GM21360 (cell line): ENCODE data around the gene MEGF6.

Source experiments
- ATAC-seq: cut with Tn5 transposase; IDR thresholded peaks from one replicate; pipeline ENCODE4 v1.9.1; 2021; ENCODE audit warnings: mild to moderate bottlenecking, moderate library complexity; ENCODE audit not compliant: unreplicated experiment

Gene MEGF6

GRCh38 chr1:3453203-3453761 is 158.0 kb downstream of the MEGF6 start:
- no peak for ATAC-seq

- ATAC-seq, result no peak
Measured at GRCh38 chr1:3452866-3453175, 158.5 kb downstream of the MEGF6 start.

- no peak for ATAC-seq
Measured at GRCh38 chr1:3451994-3452865, 159.1 kb downstream of the MEGF6 start.

GRCh38 chr1:3450983-3451382 is 160.3 kb downstream of the MEGF6 start:
- no peak for ATAC-seq

- no peak for ATAC-seq
Measured at GRCh38 chr1:3450202-3450863, 161.0 kb downstream of the MEGF6 start.

- no peak for ATAC-seq
Measured at GRCh38 chr1:3444736-3445135, 166.6 kb downstream of the MEGF6 start.

GRCh38 chr1:3444298-3444697 is 167.0 kb downstream of the MEGF6 start:
- ATAC-seq, result no peak

DNA sequence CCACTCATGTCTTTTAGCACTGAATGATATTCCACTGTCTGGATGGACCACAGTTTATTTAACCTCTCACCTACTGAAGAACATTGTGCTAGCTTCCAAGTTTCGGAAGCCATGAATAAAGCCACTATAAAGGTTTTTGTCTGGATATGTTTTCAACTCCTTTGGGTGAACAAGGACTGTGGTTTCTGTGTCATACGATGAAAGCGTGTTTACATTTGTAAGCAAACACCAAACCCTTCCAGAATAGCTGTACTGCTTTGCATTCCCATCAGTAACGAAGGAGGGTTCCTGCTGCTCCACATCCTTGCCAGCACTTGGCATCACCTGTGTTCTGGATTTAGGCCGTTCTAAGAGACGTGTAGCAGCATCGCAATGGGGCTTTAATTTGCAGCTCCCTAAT is 167.5 kb downstream of the MEGF6 start:
- ATAC-seq, result no peak

DNA sequence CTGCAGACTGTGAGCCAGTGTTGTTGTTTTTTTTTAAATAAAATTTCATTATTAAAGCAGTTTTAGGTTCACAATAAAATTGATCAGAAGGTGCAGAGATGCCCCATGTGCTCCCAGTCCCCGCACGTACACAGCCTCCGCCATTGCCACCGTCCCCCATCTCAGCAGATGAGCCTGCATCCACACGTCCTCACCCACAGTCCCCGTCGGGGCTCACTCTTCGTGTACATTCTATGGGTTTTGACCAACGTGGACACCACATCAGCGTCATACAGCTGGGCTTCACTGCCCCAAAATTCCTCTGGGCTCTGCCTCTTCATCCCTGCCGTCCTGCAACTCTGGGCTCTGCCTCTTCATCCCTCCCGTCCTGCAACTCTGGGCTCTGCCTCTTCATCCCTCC is 168.4 kb downstream of the MEGF6 start:
- ATAC-seq, result no peak

GRCh38 chr1:3442331-3442730 is 169.0 kb downstream of the MEGF6 start:
- no peak for ATAC-seq

GRCh38 chr1:3441880-3442279 is 169.4 kb downstream of the MEGF6 start:
- ATAC-seq, result no peak

GRCh38 chr1:3441410-3441847 is 169.9 kb downstream of the MEGF6 start:
- no peak for ATAC-seq

GRCh38 chr1:3440711-3441409 is 170.4 kb downstream of the MEGF6 start:
- ATAC-seq, result no peak

DNA sequence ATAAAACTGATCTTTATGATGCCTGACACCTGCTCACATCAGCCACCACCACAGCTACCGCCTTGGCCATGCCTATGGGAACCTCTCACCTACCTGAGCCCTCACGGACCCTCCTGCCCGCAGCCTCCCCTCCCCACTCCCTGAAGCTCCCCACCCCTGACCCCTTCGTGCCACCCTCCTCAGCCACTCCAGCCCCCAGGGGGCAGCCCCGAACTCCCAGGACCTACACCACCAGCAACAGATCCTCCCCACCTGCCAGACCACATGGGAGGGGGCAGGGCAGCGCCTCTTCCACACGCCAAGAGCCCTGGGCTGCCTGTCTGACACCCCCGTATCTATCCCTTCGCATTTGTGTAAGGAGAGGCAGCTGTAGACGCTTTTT is 171.0 kb downstream of the MEGF6 start:
- no peak for ATAC-seq
